Sciatic nerve (tissue), 2 donors: ENCODE measurements around the gene KCNMB3. TPM values are rescaled to one million over a fixed set of nuclear protein-coding genes. Genes with fewer than 3 reads are reported as not detected.
"Not testable (repeated sequence)": the region's sequence is repeated elsewhere in the genome, so short reads cannot be mapped to it uniquely, and the experiment has no call there.

Source experiments
- ATAC-seq: fragments of 200-7000 bp; cut with Tn5 transposase; one replicate; pipeline ENCODE4 v1.9.1; 2020; ENCODE audit warnings: mild to moderate bottlenecking, moderate library complexity
- DNase-seq: peaks from one replicate; pipeline ENCODE4 v3.0.0-alpha.2; 2020; ENCODE audit warnings: low spot score
- intact Hi-C: fragments of 100-400 bp; cut with DNase I; formaldehyde crosslinking; loops from one replicate; pipeline ENCODE4 v1.14.2; 2022
- total RNA-seq: library from RNA; stranded (reverse); fragmentation: NEBNext Ultra II Directional; extraction: Animal tissue kit (Norgen Biotek cat#: 25700); gene quantifications from one replicate; pipeline ENCODE4 v1.2.1, GENCODE V29; 2021
- donor health status: DM: no; HTN: no; CAD: no.
- donor health status: DM: no; HTN: no; CAD: no.

KCNMB3 gene
- total RNA-seq, 1 donor from 2014 or later, result 3.8 TPM

DNA sequence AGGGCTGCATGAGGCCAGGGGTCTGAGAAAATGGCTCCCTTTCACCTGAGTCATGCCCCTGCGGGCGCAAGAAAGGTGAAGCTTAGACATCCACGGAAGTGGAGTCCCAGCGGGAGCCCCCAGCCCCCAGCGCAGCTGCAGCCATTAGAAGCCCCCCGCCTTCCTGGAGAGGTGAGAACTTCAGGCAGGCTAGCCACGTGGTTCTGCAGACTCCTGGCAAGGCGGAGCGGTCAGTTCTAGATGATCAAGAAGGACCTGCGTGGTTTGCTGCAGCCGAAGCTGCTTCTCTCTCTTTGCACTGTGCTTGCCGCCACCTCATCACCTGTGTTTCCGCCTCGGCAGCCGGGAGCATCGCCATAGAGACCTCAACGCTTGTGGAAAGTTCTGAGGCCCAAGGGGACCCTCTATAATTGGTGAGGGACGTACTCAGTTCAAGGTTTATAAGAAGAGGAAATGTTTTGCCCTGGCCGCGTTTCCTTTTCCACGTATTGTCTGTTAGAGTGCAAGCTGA lies 15.8 kb upstream of the KCNMB3 start:
- intact Hi-C loops, result no loop called here
- DNase-seq, result no peak
- ATAC-seq, result no peak

DNA sequence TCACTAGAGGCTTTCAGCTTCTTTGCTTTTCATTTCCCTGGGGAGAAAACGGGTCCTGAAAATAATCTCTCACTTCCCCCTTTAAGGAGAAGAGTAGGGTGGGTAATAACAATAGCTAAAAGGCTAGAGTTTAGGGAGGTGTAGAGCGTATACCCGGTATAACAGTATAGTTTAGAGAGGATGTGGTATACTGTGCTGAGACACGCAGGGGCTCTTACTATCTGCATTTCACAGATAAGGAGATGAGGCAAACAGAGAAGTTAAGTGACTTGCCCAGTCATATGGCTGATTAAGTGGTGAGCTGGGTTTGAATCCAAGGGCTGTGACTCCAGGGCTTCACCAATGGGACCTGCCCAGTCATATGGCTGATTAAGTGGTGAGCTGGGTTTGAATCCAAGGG lies 15.0 kb upstream of the KCNMB3 start:
- intact Hi-C loops, result no loop called here
- DNase-seq (no peak), ATAC-seq (no peak)

GRCh38 chr3:179265092-179265491 lies 14.2 kb upstream of the KCNMB3 start:
- ATAC-seq (no peak), DNase-seq (no peak)
- intact Hi-C loops, result no loop called here

DNA sequence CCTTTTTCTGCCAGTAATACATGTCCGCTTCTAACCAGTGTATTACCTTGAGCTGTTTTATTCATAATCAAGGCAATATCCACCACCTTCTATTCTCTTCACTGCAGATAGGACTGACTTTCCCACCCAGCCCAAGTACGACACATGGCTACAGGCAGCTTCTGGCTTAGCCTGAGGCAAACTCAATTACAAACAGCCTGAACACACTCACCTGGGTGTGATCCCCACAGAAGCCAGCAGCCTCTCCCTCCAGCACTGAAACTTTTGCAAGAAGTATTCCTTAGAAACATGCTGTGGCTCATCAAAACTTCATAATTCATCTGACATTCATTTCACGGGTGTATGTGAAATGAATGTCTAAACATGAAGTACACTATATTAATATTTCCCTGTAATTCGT lies 13.5 kb upstream of the KCNMB3 start:
- no peak for DNase-seq
- intact Hi-C loops, result no loop called here
- ATAC-seq, result no peak

DNA sequence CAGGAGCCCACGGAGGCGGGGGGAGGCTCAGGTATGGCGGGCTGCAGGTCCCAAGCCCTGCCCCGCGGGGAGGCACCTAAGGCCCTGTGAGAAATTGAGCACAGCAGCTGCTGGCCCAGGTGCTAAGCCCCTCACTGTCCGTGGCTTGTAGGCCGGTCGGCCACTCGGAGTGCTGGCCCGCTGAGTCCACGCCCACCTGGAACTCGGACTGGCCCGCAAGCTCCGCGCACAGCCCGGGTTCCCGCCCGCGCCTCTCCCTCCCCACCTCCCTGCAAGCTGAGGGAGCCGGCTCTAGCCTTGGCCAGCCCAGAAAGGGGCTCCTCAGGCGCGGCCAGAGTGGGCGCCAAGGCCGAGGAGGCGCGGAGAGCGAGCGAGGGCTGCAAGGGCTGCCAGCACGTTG lies 12.2 kb upstream of the KCNMB3 start:
- ATAC-seq, result no peak
- DNase-seq, result no peak
- intact Hi-C loops, result no loop called here

- intact Hi-C loops, result no loop called here
- ATAC-seq, result peak; percentile 96
Measured at GRCh38 chr3:179260949-179261765, 10.2 kb upstream of the KCNMB3 start.

DNA sequence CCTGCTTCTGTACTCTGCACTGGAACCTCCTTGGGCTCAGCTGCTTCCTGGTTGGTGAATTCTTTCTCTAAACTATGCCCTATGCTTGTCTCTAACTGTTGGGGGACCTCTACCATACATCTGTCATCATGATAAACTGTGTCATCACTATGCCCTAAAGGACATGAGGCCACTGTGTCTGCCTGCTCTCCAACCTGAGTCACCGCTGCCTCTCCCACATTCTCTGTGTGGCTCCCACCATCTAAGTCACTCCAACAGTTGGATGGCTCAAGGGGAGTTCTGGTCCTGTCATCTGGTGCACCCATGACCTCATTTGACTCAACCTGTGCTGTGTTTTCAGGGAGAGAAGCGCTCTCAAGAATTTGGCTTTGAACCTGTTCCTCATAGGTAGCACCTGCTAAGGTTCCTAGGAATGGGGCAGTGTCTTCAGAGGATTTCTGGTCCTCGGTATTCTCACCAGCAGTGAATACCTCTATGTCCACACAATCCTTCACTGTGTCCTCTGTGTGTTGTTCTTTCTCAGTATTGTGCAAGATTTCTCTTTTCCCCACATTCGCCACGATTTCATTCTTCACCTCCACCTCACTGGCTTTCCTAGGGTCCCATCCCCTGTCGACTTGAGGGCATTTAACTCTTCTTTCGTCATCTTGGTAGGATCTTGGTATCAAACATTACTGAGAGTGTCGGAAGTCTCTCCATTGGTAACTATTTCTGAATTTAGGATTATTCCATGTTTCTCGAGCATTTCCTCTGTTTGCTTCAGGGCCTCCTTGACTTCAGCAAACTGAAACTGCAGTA lies 9.2 kb upstream of the KCNMB3 start:
- intact Hi-C loops, DNase-seq, ATAC-seq: not testable (repeated sequence)

More at GRCh38 chr3:179260949-179261765, 10.2 kb upstream of the KCNMB3 start:
- peak; percentile 80 for DNase-seq

DNA sequence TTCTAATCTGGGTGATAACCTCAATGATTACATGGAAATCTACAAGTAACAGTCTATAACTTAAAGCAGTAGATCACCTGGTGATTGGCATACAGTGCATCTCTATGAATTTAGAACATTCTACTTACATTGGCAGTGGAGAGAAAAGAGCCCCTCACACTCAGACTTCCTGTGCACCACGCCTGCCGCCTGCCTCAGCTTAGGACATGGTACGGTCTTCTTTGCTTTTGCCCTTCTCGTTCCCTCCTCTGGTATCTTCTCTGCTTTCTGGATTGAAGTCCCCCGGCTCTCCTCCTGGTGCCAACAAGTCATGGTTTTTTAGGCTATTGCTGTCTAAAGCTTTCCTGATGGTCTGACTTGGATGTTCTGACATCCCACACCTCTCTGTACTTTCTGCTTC lies 7.9 kb upstream of the KCNMB3 start:
- ATAC-seq (no peak), DNase-seq (no peak)
- intact Hi-C loops, result no loop called here

GRCh38 chr3:179257742-179258141 lies 6.8 kb upstream of the KCNMB3 start:
- intact Hi-C loops, result not testable (repeated sequence)

DNA sequence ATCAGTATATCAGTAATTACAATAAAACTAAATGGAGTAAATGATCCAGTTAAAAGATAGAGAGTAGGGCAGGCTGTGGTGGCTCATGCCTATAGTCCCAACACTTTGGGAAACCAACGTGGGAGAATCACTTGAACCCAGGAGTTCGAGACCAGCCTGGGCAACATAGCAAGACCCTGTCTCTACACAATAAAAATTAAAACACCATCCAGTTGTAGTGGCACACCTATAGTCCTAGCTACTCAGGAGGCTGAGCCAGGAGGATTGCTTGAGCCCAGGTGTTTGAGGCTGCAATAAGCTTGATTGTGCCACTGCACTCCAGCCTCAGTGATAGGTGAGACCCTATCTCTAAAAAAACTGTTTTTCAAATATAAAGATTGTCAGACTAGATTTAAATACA lies 5.9 kb upstream of the KCNMB3 start:
- intact Hi-C loops, result no loop called here
- no peak for ATAC-seq
- no peak for DNase-seq

More at GRCh38 chr3:179257742-179258141, 6.8 kb upstream of the KCNMB3 start:
- ATAC-seq, DNase-seq: not testable (repeated sequence)

DNA sequence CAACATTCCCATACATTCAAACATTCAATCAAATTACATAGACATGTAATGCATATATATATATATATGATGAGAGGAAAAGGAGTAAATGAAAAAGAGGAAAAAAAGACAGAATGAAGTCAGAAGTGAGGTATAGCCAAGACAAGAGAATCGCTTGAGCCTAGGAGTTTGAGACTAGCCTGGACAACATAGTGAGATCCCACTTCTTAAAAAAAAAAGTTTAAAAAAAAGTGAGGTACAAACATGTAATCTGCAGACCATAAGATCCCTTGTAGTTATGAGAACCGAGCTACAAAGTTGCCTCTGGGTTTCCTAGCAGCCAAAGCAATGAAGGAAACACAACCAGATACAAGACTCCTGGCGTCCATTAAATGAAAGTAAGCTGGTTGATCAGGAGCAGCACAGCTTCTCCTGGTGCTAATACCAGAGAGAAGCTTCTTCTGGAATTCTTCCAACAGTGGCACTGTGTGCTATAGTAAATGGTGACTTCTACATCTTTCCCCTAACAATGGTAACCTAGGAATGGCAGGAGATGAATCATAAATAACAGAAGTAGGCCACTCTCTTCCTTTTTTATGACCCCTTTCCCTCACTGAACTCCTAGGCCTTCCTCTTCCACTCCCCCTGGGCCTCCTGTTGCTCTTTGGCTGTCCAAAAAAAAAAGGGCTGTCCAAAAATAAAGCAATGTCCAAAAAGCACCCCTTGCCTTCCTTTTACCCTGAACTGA lies 3.5 kb downstream of the KCNMB3 start:
- intact Hi-C loops, result no loop called here
- ATAC-seq (no peak), DNase-seq (no peak)

DNA sequence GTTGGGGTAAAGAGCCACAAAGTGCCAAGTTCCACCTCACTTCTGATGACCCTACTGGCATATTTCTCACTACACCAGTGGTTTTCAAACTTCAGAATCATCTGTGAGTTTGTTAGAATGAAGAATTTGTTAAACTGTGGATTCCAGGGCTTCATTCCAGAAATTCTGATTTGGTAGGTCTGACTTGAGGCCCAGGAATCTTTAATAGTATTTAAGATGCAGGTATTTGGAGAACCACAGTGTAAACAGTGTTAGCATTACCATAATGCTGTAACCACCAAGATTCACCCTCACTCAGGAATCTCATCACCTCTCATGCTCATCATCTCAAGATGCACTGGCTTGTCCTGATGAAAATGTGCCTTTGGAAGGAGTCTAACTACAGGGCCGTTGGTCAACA lies 6.0 kb downstream of the KCNMB3 start:
- DNase-seq, result no peak
- intact Hi-C loops, result no loop called here
- ATAC-seq, result no peak

- ATAC-seq, intact Hi-C loops, DNase-seq: not testable (repeated sequence)
Measured at GRCh38 chr3:179242859-179243258, 8.1 kb downstream of the KCNMB3 start.

DNA sequence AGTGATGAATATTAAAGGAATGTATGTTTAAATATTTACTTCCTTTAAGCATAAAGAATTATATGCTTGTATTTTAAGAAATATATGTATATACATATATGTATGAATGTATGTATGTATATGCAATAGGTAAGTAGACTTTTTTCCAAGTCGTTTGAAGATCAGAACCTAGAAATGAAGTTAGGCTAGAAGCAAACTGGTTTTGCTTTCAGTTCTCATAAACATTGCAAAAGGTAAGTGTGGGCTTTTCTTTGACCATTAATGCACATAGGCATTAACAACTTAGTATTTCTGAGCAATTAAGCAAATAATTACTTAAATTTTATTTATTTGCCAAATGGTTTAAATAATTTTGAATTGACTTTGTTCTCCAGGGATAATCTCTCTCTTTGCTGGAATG lies 10.6 kb downstream of the KCNMB3 start:
- DNase-seq, intact Hi-C loops, ATAC-seq: not testable (repeated sequence)

- no peak for DNase-seq
- intact Hi-C loops, result no loop called here
Measured at GRCh38 chr3:179236669-179237301, 14.1 kb downstream of the KCNMB3 start.

DNA sequence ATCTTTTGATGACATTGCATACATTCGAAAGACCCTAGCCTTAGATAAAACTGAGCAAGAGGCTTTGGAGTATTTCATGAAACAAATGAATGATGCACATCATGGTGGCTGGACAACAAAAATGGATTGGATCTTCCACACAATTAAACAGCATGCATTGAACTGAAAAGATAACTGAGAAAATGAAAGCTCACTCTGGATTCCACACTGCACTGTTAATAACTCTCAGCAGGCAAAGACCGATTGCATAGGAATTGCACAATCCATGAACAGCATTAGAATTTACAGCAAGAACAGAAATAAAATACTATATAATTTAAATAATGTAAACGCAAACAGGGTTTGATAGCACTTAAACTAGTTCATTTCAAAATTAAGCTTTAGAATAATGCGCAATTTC lies 16.7 kb downstream of the KCNMB3 start:
- intact Hi-C loops, result no loop called here
- DNase-seq (no peak), ATAC-seq (no peak)

More at GRCh38 chr3:179236669-179237301, 14.1 kb downstream of the KCNMB3 start:
- ATAC-seq, result no peak

DNA sequence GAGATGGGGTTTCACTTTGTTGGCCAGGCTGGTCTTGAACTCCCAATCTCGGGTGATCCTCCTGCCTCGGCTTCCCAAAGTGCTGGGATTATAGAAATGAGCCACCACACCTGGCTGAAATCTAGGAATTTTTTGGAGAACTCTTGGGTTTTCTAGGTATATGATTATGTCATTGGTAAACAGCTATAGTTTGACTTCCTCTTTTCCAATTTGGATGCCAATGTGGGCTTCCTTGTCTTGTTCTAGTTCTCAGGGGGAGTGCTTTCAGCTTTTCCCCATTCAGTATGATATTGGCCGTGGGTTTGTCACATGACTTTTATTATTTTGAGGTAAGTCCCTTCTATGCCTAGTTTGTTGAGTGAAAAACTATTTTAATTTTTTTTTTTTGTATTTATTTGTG lies 17.9 kb downstream of the KCNMB3 start:
- intact Hi-C loops, result no loop called here
- DNase-seq, result no peak
- ATAC-seq, result no peak

GRCh38 chr3:179229177-179229576 lies 21.7 kb downstream of the KCNMB3 start:
- intact Hi-C loops, result no loop called here
- ATAC-seq (no peak), DNase-seq (no peak)

DNA sequence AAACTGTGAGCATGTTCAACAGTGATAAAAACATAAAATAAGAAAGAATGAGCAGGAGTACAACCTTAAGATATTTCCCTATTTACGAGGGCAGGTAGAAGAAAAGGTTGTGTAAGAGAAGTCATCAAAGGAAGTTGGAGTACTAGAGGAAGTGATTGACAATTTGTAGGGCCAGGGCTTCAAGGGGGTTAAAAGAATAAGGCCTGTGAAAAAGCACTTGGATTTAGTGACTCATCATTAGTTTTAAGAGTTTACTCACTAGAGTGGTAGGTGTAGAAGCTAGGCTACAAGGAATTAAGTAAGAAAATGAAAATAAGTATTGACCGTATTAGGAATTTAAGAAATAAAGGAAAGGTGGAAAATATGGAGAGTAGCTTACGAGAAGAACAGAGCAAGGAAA lies 23.6 kb downstream of the KCNMB3 start:
- ATAC-seq (no peak), DNase-seq (no peak)
- intact Hi-C loops, result no loop called here
